ENCODE measurements around the gene FOXJ3. TPM values are rescaled to one million over a fixed set of nuclear protein-coding genes. Genes with fewer than 3 reads are reported as not detected.

Gene FOXJ3
- total and polyA plus RNA-seq, 2 of the 8 experiments (the other 6 are each of a cell fraction or from before 2014, with no cell fraction given): 48.6 to 51.9 TPM

- peak; percentile 63 for FAIRE-seq
- H3K4me2 ChIP-seq (ENCODE audit: insufficient read depth in 1 of 2, low read depth in 2 of 2, low read length in 2 of 2): no peak overlapping the region
- POLR2A ChIA-PET (ENCODE audit: partially characterized antibody): no interaction called here
These were observed 158.0 kb downstream of the FOXJ3 start for GRCh38 chr1:42176902-42177519.

More at GRCh38 chr1:42176902-42177519, 158.0 kb downstream of the FOXJ3 start:
- Histone ChIP-seq H2BK12ac (ENCODE audit: low read depth, low read length) (no peak overlapping the region), H3K27me3 (replicated peaks in 1 of 4; ENCODE audit: control insufficient read depth in 3 of 4, extremely low read depth in 1 of 4, insufficient read depth in 3 of 4, low read length in 3 of 4) (no peaks in the 10 kb centered on the region), H3K27ac (ENCODE audit: low read depth, low read length) (no peak overlapping the region), H3K23me2 (ENCODE audit: low read depth, low read length) (no peaks in the 10 kb centered on the region; the same call in 1 of the 2 replicates), H3K18ac (ENCODE audit: extremely low read depth, low read length) (no peak overlapping the region), H2AFZ (ENCODE audit: low read length) (no peak overlapping the region), H2AK5ac (ENCODE audit: low read depth, low read length) (no peak overlapping the region), H2BK20ac (ENCODE audit: low read length) (no peak overlapping the region), H4K20me1 (replicated peaks in 1 of 2; ENCODE audit: control insufficient read depth in 1 of 2, insufficient read depth in 2 of 2, low read length in 2 of 2) (no peaks in the 10 kb centered on the region), H4K91ac (replicated peaks; ENCODE audit: insufficient read length, low read length) (no peak overlapping the region), H2BK120ac (replicated peaks; ENCODE audit: low read depth, low read length) (no peak overlapping the region), H2BK15ac (ENCODE audit: low read length) (no peak overlapping the region), H3K14ac (ENCODE audit: insufficient read length) (no peak overlapping the region), H3K4me3 (ENCODE audit: extremely low read depth in 1 of 4, insufficient read depth in 2 of 4, low read depth in 3 of 4, low read length in 4 of 4) (no peak overlapping the region), H3K4ac (replicated peaks; ENCODE audit: insufficient read length, low read depth, low read length) (no peak overlapping the region), H3K79me2 (ENCODE audit: control insufficient read depth in 1 of 2, insufficient read depth in 2 of 2, low read length in 2 of 2) (no peaks in the 10 kb centered on the region), H4K5ac (ENCODE audit: insufficient read length, low read depth, low read length) (no peak overlapping the region), H3K56ac (replicated peaks; ENCODE audit: insufficient read length, low read depth, low read length) (no peak overlapping the region), H2BK5ac (ENCODE audit: low read depth, low read length) (no peak overlapping the region), H3K9ac (replicated peaks in 1 of 4; ENCODE audit: extremely low read depth in 1 of 4, low read depth in 3 of 4, low read length in 3 of 4) (no peak overlapping the region), H3K4me1 (replicated peaks in 1 of 4; ENCODE audit: control insufficient read depth in 3 of 4, insufficient read depth in 4 of 4, low read length in 3 of 4) (peaks cover 0 to 7% (median 0%) of the 10 kb centered on the region in 4 experiments; a peak in 1 of 7 replicates), H3K79me1 (ENCODE audit: low read depth, low read length) (no peaks in the 10 kb centered on the region), H3K23ac (ENCODE audit: insufficient read length) (no peak overlapping the region), H3K36me3 (ENCODE audit: control insufficient read depth in 2 of 4, insufficient read depth in 4 of 4, low read length in 3 of 4) (peaks cover 0 to 20% (median 5%) of the 10 kb centered on the region in 4 experiments; a peak in 4 of 8 replicates), H3K9me3 (ENCODE audit: insufficient read depth in 2 of 2, low read depth in 1 of 2, low read length in 1 of 2) (no peaks in the 10 kb centered on the region), H4K8ac (ENCODE audit: extremely low read depth, insufficient read depth, low read length) (no peak overlapping the region)
- no peak for TF ChIP-seq TCF12 (IDR thresholded peaks at IDR 0.05; ENCODE audit: low read depth, low read length)
- peak; percentile 79 to 82 for TF ChIP-seq RAD21 (IDR thresholded peaks at IDR 0.05 in 1 of 2, conservative IDR thresholded peaks at IDR 0.05 in 1 of 2; ENCODE audit: low read depth in 2 of 2, low read length in 2 of 2)
- TF ChIP-seq CTCF (IDR thresholded peaks at IDR 0.05; ENCODE audit: control extremely low read depth in 1 of 3, insufficient read depth in 1 of 3, low read depth in 1 of 3, low read length in 3 of 3): peak; percentile 58 to 90 (median 78)
- no peak for TF ChIP-seq SP1 (IDR thresholded peaks at IDR 0.05; ENCODE audit: low read depth, low read length)
- no peak for TF ChIP-seq SIRT6 (IDR thresholded peaks at IDR 0.05; ENCODE audit: low read length)
- TF ChIP-seq KDM5A (IDR thresholded peaks at IDR 0.05; ENCODE audit: low read length): no peak
- no peak for TF ChIP-seq PHF8 (conservative IDR thresholded peaks at IDR 0.05; ENCODE audit: low read depth, low read length)
- no peak for TF ChIP-seq CEBPB (IDR thresholded peaks at IDR 0.05; ENCODE audit: low read depth, low read length)
- no peak for TF ChIP-seq SUZ12 (IDR thresholded peaks at IDR 0.05; ENCODE audit: low read length)
- DNase-seq (ENCODE audit: low read depth in 1 of 2, low spot score in 2 of 2): no peak
- 80% methylated on average over 4 of the region's 4 CpGs; no CpG with 5 or more reads in 1 of the 2 experiments for WGBS, 2 experiments (ENCODE audit: extremely low coverage in 1 of 2, insufficient coverage in 1 of 2, insufficient read length in 1 of 2, insufficient replicate concordance in 2 of 2, low coverage in 1 of 2, low lambda C conversion rate in 2 of 2, missing lambda C conversion rate in 1 of 2)
- CTCF ChIA-PET (ENCODE audit: partially characterized antibody): interaction anchor here (0.5 to 1.2 kb wide), 9 partner anchors 9 to 373 kb away, joined by 3 to 6 read pairs (median 3); no protein-coding TSS in a partner anchor

Data from H1 (cell line).